HepG2 (cell line): ENCODE measurements around the gene SERPINF2. TPM values are rescaled to one million over a fixed set of nuclear protein-coding genes. Genes with fewer than 3 reads are reported as not detected.

ENCODE experiments used
- ATAC-seq: fragments of 200-7000 bp; cut with Tn5 transposase; 3 replicates; pipeline ENCODE4 v1.9.1; 2020; ENCODE audit warnings: mild to moderate bottlenecking, moderate library complexity
- BruUV-seq: library from RNA; stranded (reverse); fragments of 400-500 nt; replicated peaks from 2 replicates; lab custom pipeline; 2021; lab: Mats Ljungman, UMichigan
- CTCF ChIA-PET: fragments of 300-600 bp; formaldehyde crosslinking; extraction: SDS; loops from one replicate; lab custom pipeline; 2021; ENCODE audit warnings: low total read pairs, inconsistent platforms, low intra/inter-chr PET ratio; lab: Yijun Ruan, JAX
- POLR2A ChIA-PET: fragments of 350-600 bp; sonication (Branson Sonifier 250); formaldehyde crosslinking; loops from one replicate; lab custom pipeline; 2020; ENCODE audit warnings: antibody characterized with exemption, inconsistent platforms; lab: Yijun Ruan, JAX
- DNase-seq: peaks from one replicate; pipeline ENCODE4 v3.0.0-alpha.2; 2015; ENCODE audit warnings: low spot score
- FAIRE-seq: peaks from 3 replicates; lab custom pipeline; 2011; peaks lifted over from hg19 to GRCh38; lab: Jason Lieb, UNC
- H2AFZ ChIP-seq: one replicate; pipeline ENCODE4 v1.6.1; 2011; ENCODE audit warnings: low read length, inconsistent platforms
- H3K27ac ChIP-seq: fragments of 300-600 bp; 3 replicates; pipeline ENCODE4 v1.8.0; 2011; ENCODE audit warnings: mixed run types, mild to moderate bottlenecking, mixed read lengths, low read length, inconsistent platforms; ENCODE audit not compliant: insufficient read depth; ENCODE audit errors: extremely low read length
- H3K27me3 ChIP-seq, 2 experiments: fragments of 200-600 bp in 1 of 2; 2 replicates in 1 of 2; 3 replicates in 1 of 2; pipeline versions ENCODE4 v1.6.0 to v1.8.0; 2011; ENCODE audit warnings: low read length in 2 of 2, mild to moderate bottlenecking in 2 of 2, moderate library complexity in 2 of 2, inconsistent platforms in 1 of 2; ENCODE audit not compliant: insufficient read depth in 2 of 2, control insufficient read depth in 1 of 2
- H3K36me3 ChIP-seq, 2 experiments: fragments of 200-600 bp in 1 of 2; replicated peaks in 1 of 2; 2 replicates in 1 of 2; 3 replicates in 1 of 2; pipeline versions ENCODE4 v1.5.1 to v1.8.0; 2011; ENCODE audit warnings: low read length in 2 of 2, inconsistent platforms in 1 of 2; ENCODE audit not compliant: insufficient read depth in 2 of 2, control insufficient read depth in 1 of 2
- H3K4me1 ChIP-seq: 2 replicates; pipeline ENCODE4 v1.5.1; 2012; ENCODE audit warnings: low read length, inconsistent platforms; ENCODE audit not compliant: insufficient read depth
- H3K4me2 ChIP-seq: 2 replicates; pipeline ENCODE4 v1.6.0; 2011; ENCODE audit warnings: low read depth, low read length, inconsistent platforms
- H3K4me3 ChIP-seq, 3 experiments: fragments of 200-600 bp in 1 of 3; sonication (generic), shearing (Covaris generic) in 1 of 3; replicated peaks in 1 of 3; 2 replicates each; pipeline ENCODE4 v1.5.1; 2011 to 2016; ENCODE audit warnings: low read length in 3 of 3, inconsistent platforms in 2 of 3, low read depth in 2 of 3, mild to moderate bottlenecking in 2 of 3, control low read depth in 1 of 3, mixed read lengths in 1 of 3; ENCODE audit not compliant: insufficient read depth in 1 of 3
- H3K79me2 ChIP-seq: one replicate; pipeline ENCODE4 v1.6.1; 2011; ENCODE audit warnings: low read length, inconsistent platforms; ENCODE audit not compliant: insufficient read depth
- H3K9ac ChIP-seq: 2 replicates; pipeline ENCODE4 v1.6.0; 2011; ENCODE audit warnings: mild to moderate bottlenecking, low read depth, low read length, inconsistent platforms; ENCODE audit not compliant: insufficient read depth
- H3K9me3 ChIP-seq: 2 replicates; pipeline ENCODE4 v1.5.1; 2012; ENCODE audit warnings: mild to moderate bottlenecking, low read length
- H4K20me1 ChIP-seq: 2 replicates; pipeline ENCODE4 v1.6.0; 2011; ENCODE audit warnings: inconsistent platforms, mild to moderate bottlenecking, low read length, moderate library complexity; ENCODE audit not compliant: insufficient read depth
- CC2D1A ChIP-seq: sonication (generic); formaldehyde crosslinking; IDR thresholded peaks from 2 replicates; pipeline ENCODE4 v1.8.1; 2023; ENCODE audit warnings: mild to moderate bottlenecking, missing genetic modification reagents
- IRF9 ChIP-seq: sonication (generic); formaldehyde crosslinking; IDR thresholded peaks from 2 replicates; pipeline ENCODE4 v1.8.0; 2022; ENCODE audit warnings: missing genetic modification reagents, mild to moderate bottlenecking, borderline replicate concordance
- MAF1 ChIP-seq: sonication (generic); formaldehyde crosslinking; IDR thresholded peaks from 2 replicates; pipeline ENCODE4 v1.5.0; 2020; ENCODE audit warnings: missing genetic modification reagents, borderline replicate concordance
- MIER2 ChIP-seq: IDR thresholded peaks from 2 replicates; pipeline ENCODE4 v1.6.1; 2016; ENCODE audit warnings: missing biosample characterization, missing genetic modification reagents
- NCOA1 ChIP-seq: sonication (generic); formaldehyde crosslinking; IDR thresholded peaks from 2 replicates; pipeline ENCODE4 v1.9.0; 2021; ENCODE audit warnings: missing genetic modification reagents
- RERE ChIP-seq: IDR thresholded peaks from 2 replicates; pipeline ENCODE4 v1.6.1; 2016; ENCODE audit warnings: low read depth, missing genetic modification reagents, missing compliant biosample characterization
- ZBTB42 ChIP-seq: sonication (generic); formaldehyde crosslinking; IDR thresholded peaks from 2 replicates; pipeline ENCODE4 v1.5.0; 2020; ENCODE audit warnings: mild to moderate bottlenecking, missing genetic modification reagents
- ZNF251 ChIP-seq: sonication (generic); formaldehyde crosslinking; IDR thresholded peaks from 2 replicates; pipeline ENCODE4 v1.9.0; 2021; ENCODE audit warnings: mild to moderate bottlenecking, missing genetic modification reagents
- ZNF354B ChIP-seq: sonication (generic); formaldehyde crosslinking; IDR thresholded peaks from 2 replicates; pipeline ENCODE4 v1.8.0; 2022; ENCODE audit warnings: mild to moderate bottlenecking, missing genetic modification reagents
- WGBS: methylation state at CpG from one replicate; pipeline ENCODE4 v1.1.6; 2017; ENCODE audit warnings: low lambda C conversion rate; 5-methylcytosine and 5-hydroxymethylcytosine counted together
- in situ Hi-C: cut with HindIII; loops from 2 replicates; pipeline ENCODE4 v1.10.0; 2017; ENCODE audit warnings: low pct_unique_long_range_greater_than_20kb; ENCODE audit not compliant: extremely low pct_ligation_motif_present
- intact Hi-C: fragments of 100-400 bp; cut with micrococcal nuclease; formaldehyde crosslinking; loops from one replicate; pipeline ENCODE4 v1.10.0; 2022; ENCODE audit not compliant: unreplicated experiment
- polyA plus RNA-seq, 8 experiments: library from polyadenylated mRNA; depleted of rRNA in 3 of 8; stranded (reverse) in 7 of 8; unstranded in 1 of 8; fragments of >200 nt; fragmentation: Illumina TruSeq in 4 of 8; extraction: Trizol in 4 of 8; gene quantifications; 2 replicates each; pipeline versions ENCODE4 v1.2.1 to v1.2.3, GENCODE V29; 2011 to 2016; ENCODE audit warnings: low read depth in 4 of 8, missing spikeins in 1 of 8, mixed read lengths in 1 of 8; ENCODE audit not compliant: insufficient read depth in 1 of 8
- total RNA-seq, 5 experiments: library from RNA; depleted of rRNA; stranded (reverse); fragments of >200 nt; fragmentation: Illumina TruSeq; extraction: Trizol; gene quantifications; 2 replicates each; pipeline ENCODE4 v1.2.3, GENCODE V29; 2016; ENCODE audit warnings: low read depth in 1 of 5

The SERPINF2 gene
- total and polyA plus RNA-seq, 2 of the 13 experiments (the other 11 are each of a cell fraction or from before 2014, with no cell fraction given) = 309 to 548 TPM

- in situ Hi-C loops = no loop called here
- no peak overlapping the region for H3K4me2 ChIP-seq
- peaks cover 7 to 28% of the 10 kb centered on the region in 2 experiments for H3K36me3 ChIP-seq
- no peak overlapping the region for H3K4me3 ChIP-seq
- ChIA-PET POLR2A (interaction anchor here (1.6 kb wide), 1 partner anchor 79 kb away, joined by 5 read pairs; no protein-coding TSS in a partner anchor), CTCF (no interaction called here)
- H4K20me1 ChIP-seq = no peaks in the 10 kb centered on the region
- peaks cover 8% of the 10 kb centered on the region for H3K79me2 ChIP-seq
- H3K9ac ChIP-seq = no peak overlapping the region
- no peaks in the 10 kb centered on the region for H3K27me3 ChIP-seq
- no peak overlapping the region for H3K27ac ChIP-seq
- intact Hi-C loops = no loop called here
- no TSS peak for BruUV-seq
- no peaks in the 10 kb centered on the region for H3K9me3 ChIP-seq
- DNase-seq (no peak), FAIRE-seq (no peak), ATAC-seq (no peak)
- H3K4me1 ChIP-seq = peaks cover 11% of the 10 kb centered on the region
- WGBS = 94% methylated on average over 1 of the region's 1 CpG
- TF ChIP-seq MAF1 (CRISPR knock-in tag) = no peak
- no peak for TF ChIP-seq CC2D1A
- no peak for TF ChIP-seq ZNF354B (CRISPR knock-in tag)
- no peak for TF ChIP-seq NCOA1 (CRISPR knock-in tag)
- no peak for TF ChIP-seq ZNF251 (CRISPR knock-in tag)
- TF ChIP-seq RERE = no peak
- TF ChIP-seq MIER2 = no peak
- no peak for TF ChIP-seq ZBTB42
- TF ChIP-seq IRF9 (CRISPR knock-in tag) = no peak
- H2AFZ ChIP-seq = no peak overlapping the region
Measured at GRCh38 chr17:1796800-1797199, 54.1 kb downstream of the SERPINF2 start.
